Lower lobe of right lung (tissue), 2 donors: ENCODE data around the gene SORT1. TPM values are rescaled to one million over a fixed set of nuclear protein-coding genes. Genes with fewer than 3 reads are reported as not detected.
A peak's percentile ranks its signal among the peaks of the same experiment; 100 is the strongest.

Experiments
- ATAC-seq, 2 donors: fragments of 200-7000 bp; cut with Tn5 transposase; one replicate each; pipeline ENCODE4 v1.9.1; 2020 to 2022; ENCODE audit warnings: mild to moderate bottlenecking in 2 of 2, moderate library complexity in 2 of 2
- DNase-seq: peaks from one replicate; pipeline ENCODE4 v3.0.0-alpha.2; 2020
- H3K27ac ChIP-seq: fragments of 200-600 bp; one replicate; pipeline ENCODE4 v1.8.0; 2022
- H3K27me3 ChIP-seq: fragments of 200-600 bp; one replicate; pipeline ENCODE4 v1.8.0; 2022; ENCODE audit warnings: low read depth
- H3K36me3 ChIP-seq: fragments of 200-600 bp; one replicate; pipeline ENCODE4 v1.8.0; 2022; ENCODE audit warnings: mild to moderate bottlenecking
- H3K4me1 ChIP-seq: fragments of 200-600 bp; one replicate; pipeline ENCODE4 v1.8.0; 2022
- H3K4me3 ChIP-seq: fragments of 200-600 bp; one replicate; pipeline ENCODE4 v1.8.0; 2022; ENCODE audit warnings: mild to moderate bottlenecking
- H3K9me3 ChIP-seq: fragments of 200-600 bp; one replicate; pipeline ENCODE4 v1.8.0; 2022
- CTCF ChIP-seq: fragments of 200-600 bp; IDR thresholded peaks from one replicate; pipeline ENCODE4 v1.8.0; 2022; ENCODE audit warnings: antibody characterized with exemption, mild to moderate bottlenecking
- intact Hi-C: fragments of 100-400 bp; cut with DNase I; formaldehyde crosslinking; loops from one replicate; pipeline ENCODE4 v1.11.0; 2022
- total RNA-seq: library from RNA; stranded (reverse); fragmentation: NEBNext Ultra II Directional; extraction: Animal tissue kit (Norgen Biotek cat#: 25700); gene quantifications from one replicate; pipeline ENCODE4 v1.2.1, GENCODE V29; 2021
- donor health status: DM: no; HTN: yes; CAD: no; lungs with severe emphysema.

SORT1 gene
- total RNA-seq, 1 donor from 2014 or later, result 178 TPM

- no peak for DNase-seq
- no peak for TF ChIP-seq CTCF
- H3K4me3 ChIP-seq, result peak overlapping the region; percentile 24
- intact Hi-C loops, result no loop called here
- ATAC-seq, result peak; percentile 62 to 84
- H3K36me3 ChIP-seq, result peaks cover 22% of the 10 kb centered on the region
- H3K27ac ChIP-seq, result peak overlapping the region; percentile 73
- H3K4me1 ChIP-seq, result peaks cover 48% of the 10 kb centered on the region
- H3K9me3 ChIP-seq, result no peaks in the 10 kb centered on the region
- H3K27me3 ChIP-seq, result no peaks in the 10 kb centered on the region
Measured at GRCh38 chr1:109370712-109371340, 26.9 kb downstream of the SORT1 start.

DNA sequence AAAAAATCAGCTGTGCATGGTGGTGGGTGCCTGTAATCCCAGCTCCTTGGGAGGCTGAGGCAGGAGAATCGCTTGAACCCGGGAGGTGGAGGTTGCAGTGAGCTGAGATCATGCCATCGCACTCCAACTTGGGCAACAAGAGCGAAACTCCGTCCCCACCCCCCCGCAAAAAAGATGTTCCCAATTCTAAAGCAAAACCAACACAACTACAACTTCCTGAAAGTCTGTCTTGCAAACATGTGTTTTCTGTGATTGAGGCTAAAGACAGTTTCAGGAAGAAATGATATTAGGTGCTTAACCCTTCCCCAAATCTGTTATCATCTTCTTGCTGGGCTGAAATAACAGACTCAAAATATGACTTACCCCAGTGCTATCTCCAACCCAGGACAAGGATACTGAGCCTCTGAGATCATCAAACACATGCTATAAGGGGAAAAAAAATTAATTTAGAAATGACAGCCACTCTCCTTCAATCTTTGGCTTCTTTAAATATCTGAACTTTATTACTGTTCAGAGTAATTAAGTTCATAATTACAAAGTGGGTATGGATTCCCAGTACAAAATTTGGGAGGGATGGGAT, 28.5 kb downstream of the SORT1 start:
- Histone ChIP-seq H3K27me3 (no peaks in the 10 kb centered on the region), H3K4me3 (no peak overlapping the region), H3K9me3 (no peaks in the 10 kb centered on the region), H3K36me3 (peaks cover 31% of the 10 kb centered on the region), H3K4me1 (peaks cover 48% of the 10 kb centered on the region), H3K27ac (peak overlapping the region; percentile 73)
- ATAC-seq, result peak in 1 of 2 donors; percentile 35
- TF ChIP-seq CTCF, result no peak
- DNase-seq, result peak; percentile 58
- intact Hi-C loops, result no loop called here

DNA sequence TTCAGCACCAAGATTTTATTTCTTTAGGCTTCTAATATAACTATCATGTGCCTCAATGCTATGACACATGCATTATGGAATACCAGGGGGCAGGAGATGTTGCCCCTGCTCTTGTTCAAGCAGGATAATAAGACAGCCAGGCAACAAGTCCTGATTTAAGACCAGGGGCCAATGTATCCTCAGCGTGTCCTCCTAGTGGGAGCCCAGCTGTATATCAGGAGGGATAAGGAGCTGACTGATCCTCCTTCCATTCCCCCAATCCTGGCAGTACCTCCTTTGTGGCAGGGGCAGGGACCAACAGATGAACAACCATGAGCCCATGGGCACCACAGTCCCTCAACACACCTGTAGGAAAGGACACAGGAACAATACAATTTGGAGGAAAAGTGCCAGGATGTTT, 29.3 kb downstream of the SORT1 start:
- no peak for ATAC-seq

DNA sequence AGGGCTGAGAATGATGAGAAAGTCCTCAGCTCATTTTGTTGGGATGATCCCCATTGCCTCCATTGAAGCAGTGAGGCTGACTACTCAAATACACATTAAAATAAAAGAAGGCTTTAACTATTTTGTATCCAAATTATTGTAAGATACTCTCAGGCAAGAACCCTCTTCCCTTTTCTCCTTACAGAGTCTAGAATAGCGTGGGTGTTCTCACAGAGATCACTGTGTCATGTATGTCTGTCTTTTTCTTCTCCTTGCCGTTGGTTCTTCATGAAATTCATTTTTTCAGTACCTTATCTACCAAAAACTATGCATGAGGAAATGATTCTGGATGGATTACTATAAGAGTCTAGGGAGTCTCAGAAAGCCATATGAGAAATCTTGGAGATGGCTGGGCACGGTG, 30.1 kb downstream of the SORT1 start:
- Histone ChIP-seq H3K27ac (no peak overlapping the region), H3K4me1 (peaks cover 37% of the 10 kb centered on the region), H3K4me3 (no peak overlapping the region), H3K27me3 (no peaks in the 10 kb centered on the region), H3K9me3 (no peaks in the 10 kb centered on the region), H3K36me3 (peaks cover 31% of the 10 kb centered on the region)
- TF ChIP-seq CTCF, result no peak
- intact Hi-C loops, result no loop called here
- ATAC-seq (no peak), DNase-seq (no peak)

More for the DNA sequence above, 29.3 kb downstream of the SORT1 start:
- Histone ChIP-seq H3K36me3 (peaks cover 31% of the 10 kb centered on the region), H3K9me3 (no peaks in the 10 kb centered on the region), H3K27me3 (no peaks in the 10 kb centered on the region), H3K4me3 (no peak overlapping the region), H3K27ac (peak overlapping the region; percentile 26), H3K4me1 (peaks cover 45% of the 10 kb centered on the region)
- intact Hi-C loops, result no loop called here
- no peak for DNase-seq
- TF ChIP-seq CTCF, result no peak

DNA sequence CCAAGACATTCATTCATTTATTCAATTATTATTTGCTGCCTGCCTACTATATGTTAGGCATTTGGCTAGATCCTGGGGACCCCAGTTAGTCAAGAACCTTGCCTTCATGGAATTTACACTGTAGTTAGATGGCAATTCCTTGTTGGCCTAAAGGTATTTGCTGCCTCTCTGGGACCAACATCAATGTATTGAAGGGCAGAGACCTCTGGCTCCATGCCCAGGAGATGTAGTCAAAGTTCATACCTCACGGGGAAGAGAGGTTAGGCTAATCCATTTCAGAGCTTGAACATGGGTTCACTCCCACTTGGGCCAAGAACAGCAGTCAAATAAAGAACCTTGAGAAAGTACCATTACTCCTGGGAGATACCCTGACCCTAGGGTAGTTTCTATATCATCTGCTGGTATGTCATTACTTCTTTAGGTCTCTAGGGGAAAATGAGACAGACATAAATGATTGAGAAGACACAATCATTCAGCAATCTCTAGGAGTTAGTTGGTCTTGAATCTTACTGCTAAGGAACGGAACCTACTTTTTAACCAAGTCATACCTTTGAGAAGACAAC, 32.0 kb downstream of the SORT1 start:
- Histone ChIP-seq H3K27me3 (no peaks in the 10 kb centered on the region), H3K4me1 (peaks cover 34% of the 10 kb centered on the region), H3K27ac (no peak overlapping the region), H3K36me3 (peaks cover 31% of the 10 kb centered on the region), H3K9me3 (no peaks in the 10 kb centered on the region), H3K4me3 (no peak overlapping the region)
- intact Hi-C loops, result no loop called here
- DNase-seq (no peak), ATAC-seq (no peak)
- no peak for TF ChIP-seq CTCF
